Activated B cell treated with CpG ODN at 0.5 μM for 24 hours (primary cell): ENCODE measurements around the gene RNF31. TPM values are rescaled to one million over a fixed set of nuclear protein-coding genes. Genes with fewer than 3 reads are reported as not detected.

Source experiments
- ATAC-seq: fragments of 200-7000 bp; cut with Tn5 transposase; one replicate; pipeline ENCODE4 v1.10.0; 2021; ENCODE audit warnings: low read depth, mild to moderate bottlenecking, moderate library complexity
- CTCF ChIA-PET: fragments of 350-600 bp; sonication (Branson Sonifier 250); formaldehyde crosslinking; loops from one replicate; lab custom pipeline; 2021; ENCODE audit warnings: antibody characterized with exemption; lab: Charles Lee
- POLR2A ChIA-PET: fragments of 350-600 bp; sonication (Branson Sonifier 250); formaldehyde crosslinking; loops from one replicate; lab custom pipeline; 2021; ENCODE audit warnings: antibody characterized with exemption; lab: Charles Lee
- DNase-seq: peaks from one replicate; pipeline ENCODE4 v3.0.0; 2022
- H3K27ac Mint-ChIP-seq: one replicate; pipeline ENCODE4 v1.8.0; 2020; ENCODE audit warnings: mixed read lengths
- H3K27me3 Mint-ChIP-seq: one replicate; pipeline ENCODE4 v1.8.0; 2021; ENCODE audit warnings: mixed read lengths
- H3K36me3 Mint-ChIP-seq: one replicate; pipeline ENCODE4 v1.8.0; 2021; ENCODE audit warnings: low read depth, mixed read lengths
- H3K4me1 Mint-ChIP-seq: one replicate; pipeline ENCODE4 v1.8.0; 2021; ENCODE audit warnings: mixed read lengths
- H3K4me3 Mint-ChIP-seq: one replicate; pipeline ENCODE4 v1.8.0; 2020; ENCODE audit warnings: mild to moderate bottlenecking, mixed read lengths
- H3K9me3 Mint-ChIP-seq: one replicate; pipeline ENCODE4 v1.8.0; 2020; ENCODE audit warnings: mixed read lengths
- CTCF ChIP-seq: fragments of 200-600 bp; IDR thresholded peaks from one replicate; pipeline ENCODE4 v1.8.0; 2022; ENCODE audit warnings: antibody characterized with exemption, mild to moderate bottlenecking
- intact Hi-C: fragments of 100-400 bp; cut with micrococcal nuclease; formaldehyde crosslinking; loops from one replicate; pipeline ENCODE4 v1.15.1; 2024
- total RNA-seq: library from RNA; stranded (reverse); gene quantifications from 2 replicates; pipeline ENCODE4 v1.2.3, GENCODE V29; 2022

The RNF31 gene
- total RNA-seq, 1 donor from 2014 or later, result 99.8 TPM

- DNase-seq, result no peak
- Mint-ChIP-seq H3K9me3 (no peaks in the 10 kb centered on the region), H3K27ac (peak overlapping the region; percentile 93), H3K36me3 (peaks cover 52% of the 10 kb centered on the region), H3K27me3 (no peaks in the 10 kb centered on the region), H3K4me1 (peaks cover 38% of the 10 kb centered on the region), H3K4me3 (peak overlapping the region; percentile 52)
- CTCF ChIA-PET, result interaction anchor here (1.3 to 1.7 kb wide), 3 partner anchors 10 to 15 kb away, joined by 4 to 8 read pairs (median 5); partner anchors contain the start of gene PSME1
- POLR2A ChIA-PET, result interaction anchor here (1.0 to 4.1 kb wide), 10 partner anchors 9 to 119 kb away, joined by 3 to 46 read pairs (median 10); partner anchors contain the start of genes DCAF11, EMC9, IRF9 and NRL
- ATAC-seq, result peak; percentile 83
- intact Hi-C loops, result loop anchor here (1.0 kb wide), 2 partner anchors 8 to 12 kb away; no protein-coding TSS in a partner anchor
- TF ChIP-seq CTCF, result no peak
Measured at GRCh38 chr14:24123424-24124417, 23.6 kb upstream of the RNF31 start.

GRCh38 chr14:24126939-24127338 lies 20.4 kb upstream of the RNF31 start:
- H3K27me3 Mint-ChIP-seq, result no peaks in the 10 kb centered on the region
- ChIA-PET POLR2A (interaction anchor here (0.6 to 2.9 kb wide), 3 partner anchors 9 to 186 kb away, joined by 3 to 22 read pairs (median 17); partner anchors contain the start of genes DCAF11, NRL and PSME1), CTCF (interaction anchor here (1.0 to 1.9 kb wide), 3 partner anchors 12 to 46 kb away, joined by 3 to 5 read pairs (median 4); partner anchors contain the start of genes DCAF11 and NRL)
- peaks cover 38% of the 10 kb centered on the region for H3K4me1 Mint-ChIP-seq
- no peak for TF ChIP-seq CTCF
- ATAC-seq (no peak), DNase-seq (no peak)
- H3K36me3 Mint-ChIP-seq, result peaks cover 26% of the 10 kb centered on the region
- H3K27ac Mint-ChIP-seq, result no peak overlapping the region
- no peak overlapping the region for H3K4me3 Mint-ChIP-seq
- intact Hi-C loops, result no loop called here
- no peaks in the 10 kb centered on the region for H3K9me3 Mint-ChIP-seq

- peak overlapping the region; percentile 35 for H3K27ac Mint-ChIP-seq
- POLR2A ChIA-PET, result interaction anchor here (2.3 to 2.9 kb wide), 2 partner anchors 8 to 12 kb away, joined by 17 to 22 read pairs; partner anchors contain the start of genes DCAF11, NRL and PSME1
- intact Hi-C loops, result no loop called here
- no peaks in the 10 kb centered on the region for H3K27me3 Mint-ChIP-seq
- DNase-seq (no peak), ATAC-seq (no peak)
- H3K9me3 Mint-ChIP-seq, result no peaks in the 10 kb centered on the region
- no peak overlapping the region for H3K4me3 Mint-ChIP-seq
- CTCF ChIA-PET, result no interaction called here
- peaks cover 22% of the 10 kb centered on the region for H3K36me3 Mint-ChIP-seq
- peaks cover 40% of the 10 kb centered on the region for H3K4me1 Mint-ChIP-seq
- no peak for TF ChIP-seq CTCF
Measured at GRCh38 chr14:24127673-24128072, 19.6 kb upstream of the RNF31 start.

- H3K9me3 Mint-ChIP-seq, result no peaks in the 10 kb centered on the region
- H3K36me3 Mint-ChIP-seq, result peaks cover 6% of the 10 kb centered on the region
- no peak for ATAC-seq
- ChIA-PET CTCF (interaction anchor here (0.6 kb wide), 1 partner anchor 179 kb away, joined by 3 read pairs; no protein-coding TSS in a partner anchor), POLR2A (interaction anchor here (0.6 to 1.9 kb wide), 3 partner anchors 15 to 78 kb away, joined by 3 to 8 read pairs (median 7); partner anchors contain the start of genes CARMIL3, DCAF11 and NRL)
- no peak overlapping the region for H3K4me3 Mint-ChIP-seq
- peaks cover 26% of the 10 kb centered on the region for H3K4me1 Mint-ChIP-seq
- no peak for DNase-seq
- intact Hi-C loops, result no loop called here
- no peaks in the 10 kb centered on the region for H3K27me3 Mint-ChIP-seq
- H3K27ac Mint-ChIP-seq, result no peak overlapping the region
- no peak for TF ChIP-seq CTCF
Measured at GRCh38 chr14:24129410-24129998, 17.8 kb upstream of the RNF31 start.
